Activated naive CD8-positive, alpha-beta T cell treated with anti-CD3 and anti-CD28 coated beads, Interleukin-2, amount 50 U/mL, for 24 hours (primary cell): ENCODE measurements around the gene DSG2.

ENCODE experiments used
- ATAC-seq: fragments of 150-1000 bp; cut with Tn5 transposase; one replicate; pipeline ENCODE4 v1.10.0; 2021
- DNase-seq: peaks from one replicate; pipeline ENCODE4 v3.0.0; 2021
- H3K27ac Mint-ChIP-seq: one replicate; pipeline ENCODE4 v1.8.0; 2021; ENCODE audit warnings: mild to moderate bottlenecking, mixed read lengths
- H3K27me3 Mint-ChIP-seq: one replicate; pipeline ENCODE4 v1.8.0; 2021; ENCODE audit warnings: mixed read lengths
- H3K36me3 Mint-ChIP-seq: one replicate; pipeline ENCODE4 v1.8.0; 2021; ENCODE audit warnings: low read depth, mixed read lengths
- H3K4me1 Mint-ChIP-seq: one replicate; pipeline ENCODE4 v1.8.0; 2021; ENCODE audit warnings: mixed read lengths
- H3K4me3 Mint-ChIP-seq: one replicate; pipeline ENCODE4 v1.8.0; 2021; ENCODE audit warnings: mild to moderate bottlenecking, moderate library complexity, mixed read lengths
- H3K9me3 Mint-ChIP-seq: one replicate; pipeline ENCODE4 v1.8.0; 2021; ENCODE audit warnings: mixed read lengths

The DSG2 gene

DNA sequence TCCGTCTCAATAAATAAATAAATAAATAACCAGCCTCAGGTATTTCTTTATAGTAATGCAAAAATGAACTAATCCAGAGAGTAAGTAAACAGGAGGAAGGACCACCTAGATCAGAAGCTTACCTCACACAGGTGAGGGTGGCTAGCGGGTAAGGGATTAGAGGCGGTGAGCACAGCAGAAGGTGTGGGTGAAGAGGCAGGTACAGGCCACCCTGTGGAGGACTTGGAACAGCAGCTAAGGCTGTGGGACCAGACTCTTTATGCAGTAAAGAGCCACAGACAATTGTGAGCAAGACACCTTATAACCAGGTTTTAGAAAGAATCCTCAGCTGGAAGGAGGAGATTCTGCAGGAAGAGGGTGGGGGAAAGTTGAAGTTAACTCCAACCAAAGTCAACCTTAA, 59.5 kb downstream of the DSG2 start:
- H3K4me3 Mint-ChIP-seq, result no peak overlapping the region
- peaks cover 3% of the 10 kb centered on the region for H3K27me3 Mint-ChIP-seq
- no peaks in the 10 kb centered on the region for H3K36me3 Mint-ChIP-seq
- H3K9me3 Mint-ChIP-seq, result no peaks in the 10 kb centered on the region
- no peak overlapping the region for H3K27ac Mint-ChIP-seq
- no peak for DNase-seq
- no peaks in the 10 kb centered on the region for H3K4me1 Mint-ChIP-seq
- no peak for ATAC-seq

- Mint-ChIP-seq H3K27me3 (peaks cover 3% of the 10 kb centered on the region), H3K27ac (no peak overlapping the region), H3K4me1 (no peaks in the 10 kb centered on the region), H3K9me3 (no peaks in the 10 kb centered on the region), H3K36me3 (no peaks in the 10 kb centered on the region), H3K4me3 (no peak overlapping the region)
- no peak for DNase-seq
- no peak for ATAC-seq
These were observed 60.6 kb downstream of the DSG2 start for GRCh38 chr18:31558567-31558966.

- no peak for ATAC-seq
These were observed 64.7 kb downstream of the DSG2 start for GRCh38 chr18:31562726-31563125.

DNA sequence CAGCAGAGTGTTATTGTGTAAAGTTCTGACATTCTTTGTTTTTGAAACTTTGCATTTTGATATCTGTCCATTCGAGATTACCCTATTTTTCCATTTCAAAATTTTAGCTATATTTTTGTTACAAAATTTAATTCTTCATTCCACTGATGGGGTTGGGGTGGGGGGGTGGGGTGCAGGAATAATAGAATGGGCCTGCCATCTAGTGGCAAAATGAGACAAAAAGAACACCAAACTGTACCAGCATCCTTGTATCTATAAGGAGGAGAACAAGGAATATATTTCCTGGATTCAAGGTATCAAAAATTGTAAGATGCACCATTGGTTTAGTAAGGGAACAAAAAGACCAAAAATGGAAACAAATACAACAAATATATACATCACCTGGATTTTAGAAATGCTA, 65.8 kb downstream of the DSG2 start:
- DNase-seq (no peak), ATAC-seq (no peak)
- Mint-ChIP-seq H3K36me3 (no peaks in the 10 kb centered on the region), H3K27me3 (no peaks in the 10 kb centered on the region), H3K4me3 (no peak overlapping the region), H3K27ac (no peak overlapping the region), H3K4me1 (no peaks in the 10 kb centered on the region), H3K9me3 (no peaks in the 10 kb centered on the region)

More at GRCh38 chr18:31562726-31563125, 64.7 kb downstream of the DSG2 start:
- no peak overlapping the region for H3K4me3 Mint-ChIP-seq
- H3K36me3 Mint-ChIP-seq, result no peaks in the 10 kb centered on the region
- no peak overlapping the region for H3K27ac Mint-ChIP-seq
- H3K4me1 Mint-ChIP-seq, result no peaks in the 10 kb centered on the region
- H3K27me3 Mint-ChIP-seq, result no peaks in the 10 kb centered on the region
- no peak for DNase-seq
- no peaks in the 10 kb centered on the region for H3K9me3 Mint-ChIP-seq

DNA sequence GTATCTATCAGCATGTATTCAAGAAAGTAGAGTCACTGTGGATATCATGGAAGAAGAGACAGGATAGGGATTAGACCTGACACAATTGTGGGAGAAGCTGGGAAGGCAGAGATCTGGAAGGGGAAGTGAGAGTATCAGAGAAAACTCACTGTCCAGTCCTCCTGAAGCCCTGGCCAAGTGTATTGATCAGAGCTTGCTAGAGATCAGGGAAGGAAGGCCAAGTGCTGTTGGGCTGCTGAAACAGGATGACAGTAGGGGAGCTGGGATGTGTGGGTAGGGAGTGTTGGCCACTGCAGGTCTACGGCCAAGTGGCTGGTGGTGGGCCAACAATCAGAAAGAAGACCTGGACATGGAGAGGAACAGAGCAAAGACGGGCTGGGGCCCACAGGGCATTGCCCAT, 67.4 kb downstream of the DSG2 start:
- ATAC-seq, result no peak
- Mint-ChIP-seq H3K4me3 (no peak overlapping the region), H3K36me3 (no peaks in the 10 kb centered on the region), H3K4me1 (no peaks in the 10 kb centered on the region), H3K27ac (no peak overlapping the region), H3K9me3 (no peaks in the 10 kb centered on the region), H3K27me3 (no peaks in the 10 kb centered on the region)
- no peak for DNase-seq

- DNase-seq, result no peak
- H3K9me3 Mint-ChIP-seq, result no peaks in the 10 kb centered on the region
- H3K27me3 Mint-ChIP-seq, result no peaks in the 10 kb centered on the region
- H3K4me3 Mint-ChIP-seq, result no peak overlapping the region
- no peak for ATAC-seq
- no peaks in the 10 kb centered on the region for H3K4me1 Mint-ChIP-seq
- H3K36me3 Mint-ChIP-seq, result no peaks in the 10 kb centered on the region
- no peak overlapping the region for H3K27ac Mint-ChIP-seq
These were observed 68.0 kb downstream of the DSG2 start for GRCh38 chr18:31565782-31566512.

DNA sequence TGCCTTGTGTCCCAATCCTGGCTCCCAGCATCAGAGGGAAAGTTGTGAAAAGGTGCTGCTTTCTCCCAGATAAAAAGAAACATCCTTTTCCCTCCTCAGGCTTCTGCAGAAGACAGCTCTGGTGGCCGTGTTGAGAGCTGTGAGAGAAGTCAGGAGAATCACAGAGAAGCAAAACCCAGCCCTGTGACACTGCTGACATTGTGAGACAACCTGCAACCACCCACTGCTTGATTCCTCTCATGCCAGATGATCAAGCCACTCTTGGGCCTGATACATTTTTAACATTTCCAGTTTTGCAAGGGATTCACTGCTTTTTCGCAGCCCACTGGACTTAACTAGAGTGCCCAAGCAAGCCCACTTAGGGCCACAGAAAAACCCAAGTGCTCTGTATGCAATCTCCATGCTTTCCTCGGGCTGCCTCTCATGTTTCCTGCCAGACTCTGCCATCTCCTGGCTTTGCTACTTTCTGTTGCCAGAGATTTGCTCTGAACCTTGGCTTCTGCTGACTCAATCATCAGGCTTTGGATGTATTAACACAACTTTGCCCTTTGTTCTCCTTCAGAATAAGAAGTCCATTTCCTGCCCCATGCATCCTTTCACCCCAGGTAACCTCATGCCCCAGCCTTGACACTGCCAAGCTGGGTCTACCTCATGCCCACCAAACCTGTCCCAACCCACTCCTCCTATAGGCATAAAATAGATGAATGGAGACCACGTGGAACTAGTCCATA, 68.8 kb downstream of the DSG2 start:
- ATAC-seq (no peak), DNase-seq (no peak)
- H3K4me3 Mint-ChIP-seq, result no peak overlapping the region

DNA sequence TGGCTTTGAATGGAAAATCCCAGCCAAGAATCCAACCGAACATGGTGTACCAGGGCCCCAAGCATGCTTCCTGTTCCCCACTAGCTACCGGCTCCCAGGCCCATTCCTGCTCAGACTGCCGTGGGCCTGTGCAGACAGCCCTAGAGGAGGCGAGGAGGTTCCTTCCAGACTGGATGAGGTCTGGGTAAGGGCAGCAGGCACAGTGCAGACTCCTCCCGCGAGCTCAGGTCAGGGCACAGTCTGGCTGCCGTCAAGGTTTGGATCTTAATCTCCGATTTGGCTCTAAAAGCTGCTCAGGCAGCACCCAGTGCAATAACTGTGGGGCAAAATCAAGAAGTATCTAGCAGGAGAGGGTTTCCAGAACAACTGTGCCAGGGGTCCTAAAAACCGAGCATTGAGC, 74.4 kb downstream of the DSG2 start:
- no peak for ATAC-seq
- Mint-ChIP-seq H3K4me1 (no peaks in the 10 kb centered on the region), H3K4me3 (no peak overlapping the region), H3K27ac (no peak overlapping the region), H3K36me3 (no peaks in the 10 kb centered on the region), H3K27me3 (no peaks in the 10 kb centered on the region), H3K9me3 (no peaks in the 10 kb centered on the region)
- DNase-seq, result no peak

More for the DNA sequence above, 68.8 kb downstream of the DSG2 start:
- H3K27me3 Mint-ChIP-seq, result no peaks in the 10 kb centered on the region
- no peak overlapping the region for H3K27ac Mint-ChIP-seq
- no peaks in the 10 kb centered on the region for H3K4me1 Mint-ChIP-seq
- H3K9me3 Mint-ChIP-seq, result no peaks in the 10 kb centered on the region
- H3K36me3 Mint-ChIP-seq, result no peaks in the 10 kb centered on the region

- Mint-ChIP-seq H3K4me3 (no peak overlapping the region), H3K27ac (no peak overlapping the region), H3K27me3 (no peaks in the 10 kb centered on the region), H3K36me3 (no peaks in the 10 kb centered on the region), H3K9me3 (no peaks in the 10 kb centered on the region), H3K4me1 (no peaks in the 10 kb centered on the region)
- ATAC-seq (no peak), DNase-seq (no peak)
These were observed 75.1 kb downstream of the DSG2 start for GRCh38 chr18:31573051-31573450.

DNA sequence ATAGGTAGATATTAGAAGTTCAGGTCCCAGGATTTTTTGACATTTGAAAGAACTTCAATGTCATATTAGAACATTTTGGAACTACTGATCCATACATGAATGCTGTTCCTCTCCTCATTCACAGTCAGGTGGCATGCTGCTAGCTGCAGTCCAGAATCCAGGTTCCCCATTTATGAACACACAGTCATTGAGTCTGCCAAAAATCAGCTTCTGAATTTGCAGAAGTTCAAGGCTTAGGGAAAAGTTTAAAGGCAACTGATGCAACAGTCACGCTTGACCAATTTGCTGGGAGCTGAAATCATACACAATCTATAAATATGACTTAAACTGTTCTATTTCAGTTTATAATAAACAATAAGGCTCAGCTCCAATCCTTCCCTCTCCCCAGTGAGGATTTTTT, 76.4 kb downstream of the DSG2 start:
- Mint-ChIP-seq H3K36me3 (no peaks in the 10 kb centered on the region), H3K27me3 (no peaks in the 10 kb centered on the region), H3K9me3 (no peaks in the 10 kb centered on the region), H3K27ac (no peak overlapping the region), H3K4me1 (no peaks in the 10 kb centered on the region), H3K4me3 (no peak overlapping the region)
- ATAC-seq (no peak), DNase-seq (no peak)

DNA sequence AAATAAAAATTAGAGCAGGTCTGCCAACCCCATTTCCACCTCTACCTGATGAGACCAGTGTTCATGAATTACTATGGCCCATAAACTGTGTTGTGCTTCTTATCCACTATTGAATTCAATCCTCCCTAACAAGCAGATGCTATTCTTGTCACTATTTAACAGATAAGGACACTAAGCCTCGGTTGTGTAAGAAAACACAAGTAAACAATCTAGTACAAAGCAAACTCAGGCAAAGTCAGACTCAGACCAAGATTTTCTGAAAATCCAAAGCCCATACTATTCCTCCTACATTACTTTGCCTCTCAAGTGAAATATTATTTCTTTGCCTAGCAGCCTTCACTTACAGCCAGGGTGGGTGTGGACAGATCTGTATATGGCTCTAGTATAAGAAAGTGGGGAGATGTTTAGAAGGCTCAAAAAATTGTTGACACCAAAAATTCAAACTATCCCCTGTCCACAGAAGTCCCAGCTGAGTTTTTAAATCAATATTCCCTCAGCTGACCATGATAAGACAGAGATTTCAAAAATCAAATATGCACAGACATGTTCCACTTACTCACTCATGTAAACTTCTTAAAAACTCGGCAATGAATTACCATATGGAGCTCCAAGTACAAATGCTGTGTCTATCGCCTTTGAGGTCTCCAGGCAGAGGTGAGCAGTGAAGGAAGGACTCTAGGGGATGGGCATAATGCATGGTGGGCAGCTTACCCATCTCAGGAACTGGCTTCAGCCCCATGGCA, 77.7 kb downstream of the DSG2 start:
- no peaks in the 10 kb centered on the region for H3K4me1 Mint-ChIP-seq
- H3K4me3 Mint-ChIP-seq, result no peak overlapping the region
- no peak overlapping the region for H3K27ac Mint-ChIP-seq
- H3K27me3 Mint-ChIP-seq, result no peaks in the 10 kb centered on the region
- no peaks in the 10 kb centered on the region for H3K9me3 Mint-ChIP-seq
- ATAC-seq (no peak), DNase-seq (no peak)
- H3K36me3 Mint-ChIP-seq, result no peaks in the 10 kb centered on the region

DNA sequence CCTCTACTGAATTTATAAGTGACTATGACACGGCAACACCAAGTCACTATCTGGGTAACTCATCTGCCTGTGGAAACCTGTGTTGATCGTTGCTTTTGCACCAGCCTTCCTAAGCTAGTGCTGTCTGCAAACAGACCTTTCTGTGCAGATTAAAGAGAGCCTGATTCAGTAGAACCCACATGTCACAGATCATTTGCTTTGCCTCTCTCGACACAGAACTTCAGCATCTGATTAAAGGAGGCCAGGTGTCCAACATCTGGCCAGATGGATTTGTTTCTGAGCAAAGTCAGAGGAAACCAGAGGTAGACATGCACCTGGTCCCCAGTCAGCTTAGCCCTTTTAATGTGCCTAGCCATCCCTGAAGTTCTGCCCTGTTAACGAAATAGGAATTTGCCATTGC, 78.7 kb downstream of the DSG2 start:
- DNase-seq, result no peak
- H3K4me1 Mint-ChIP-seq, result no peaks in the 10 kb centered on the region
- H3K27ac Mint-ChIP-seq, result no peak overlapping the region
- H3K4me3 Mint-ChIP-seq, result no peak overlapping the region
- no peak for ATAC-seq
- no peaks in the 10 kb centered on the region for H3K36me3 Mint-ChIP-seq
- H3K27me3 Mint-ChIP-seq, result no peaks in the 10 kb centered on the region
- no peaks in the 10 kb centered on the region for H3K9me3 Mint-ChIP-seq

DNA sequence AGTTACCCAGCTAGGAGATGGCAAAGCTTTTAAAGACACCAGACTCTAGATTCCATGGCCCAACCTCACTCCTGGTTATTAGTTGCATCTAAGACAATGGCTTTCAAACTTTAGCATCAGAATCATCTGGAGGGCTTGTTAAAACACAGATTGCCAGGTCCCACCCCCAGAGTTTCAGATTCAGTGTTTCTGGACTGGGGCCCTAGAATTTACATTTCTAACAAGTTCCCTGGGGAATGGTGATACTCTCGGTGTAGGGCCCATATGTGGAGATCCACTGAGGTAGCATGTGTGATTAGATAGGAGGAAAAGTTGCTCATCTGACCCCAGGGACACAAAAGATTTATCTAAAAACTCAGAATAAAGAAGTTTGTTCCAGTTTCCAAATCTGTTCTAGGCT, 79.2 kb downstream of the DSG2 start:
- DNase-seq (no peak), ATAC-seq (no peak)
- no peak overlapping the region for H3K27ac Mint-ChIP-seq
- H3K36me3 Mint-ChIP-seq, result no peaks in the 10 kb centered on the region
- H3K9me3 Mint-ChIP-seq, result no peaks in the 10 kb centered on the region
- H3K27me3 Mint-ChIP-seq, result no peaks in the 10 kb centered on the region
- H3K4me1 Mint-ChIP-seq, result no peaks in the 10 kb centered on the region
- no peak overlapping the region for H3K4me3 Mint-ChIP-seq

GRCh38 chr18:31578126-31578525, 80.1 kb downstream of the DSG2 start:
- H3K4me1 Mint-ChIP-seq, result no peaks in the 10 kb centered on the region
- H3K27ac Mint-ChIP-seq, result no peak overlapping the region
- no peaks in the 10 kb centered on the region for H3K9me3 Mint-ChIP-seq
- ATAC-seq, result no peak
- no peak overlapping the region for H3K4me3 Mint-ChIP-seq
- H3K27me3 Mint-ChIP-seq, result no peaks in the 10 kb centered on the region
- H3K36me3 Mint-ChIP-seq, result no peaks in the 10 kb centered on the region
- no peak for DNase-seq

- no peaks in the 10 kb centered on the region for H3K36me3 Mint-ChIP-seq
- H3K4me1 Mint-ChIP-seq, result peaks cover 2% of the 10 kb centered on the region
- no peaks in the 10 kb centered on the region for H3K27me3 Mint-ChIP-seq
- H3K27ac Mint-ChIP-seq, result no peak overlapping the region
- H3K9me3 Mint-ChIP-seq, result no peaks in the 10 kb centered on the region
- no peak for DNase-seq
- no peak overlapping the region for H3K4me3 Mint-ChIP-seq
- no peak for ATAC-seq
These were observed 81.4 kb downstream of the DSG2 start for GRCh38 chr18:31579375-31579774.
